Superior temporal gyrus (tissue), 1 donor: ENCODE data around the gene SEPTIN7.

Source experiments
- DNase-seq: peaks from one replicate; pipeline ENCODE4 v3.0.0-alpha.2; 2016; ENCODE audit errors: extremely low spot score

The SEPTIN7 gene

GRCh38 chr7:35787925-35788324 lies 12.9 kb upstream of the SEPTIN7 start:
- no peak for DNase-seq

- DNase-seq = no peak
These were observed 8.4 kb upstream of the SEPTIN7 start for GRCh38 chr7:35792472-35792871.

- peak; percentile 74 for DNase-seq
These were observed 7.9 kb upstream of the SEPTIN7 start for GRCh38 chr7:35792873-35793489.

GRCh38 chr7:35797311-35797710 lies 3.5 kb upstream of the SEPTIN7 start:
- peak; percentile 70 for DNase-seq

GRCh38 chr7:35799846-35800717 lies 775 bp upstream of the SEPTIN7 start:
- peak; percentile 80 for DNase-seq

GRCh38 chr7:35801392-35802101 lies 690 bp downstream of the SEPTIN7 start:
- DNase-seq = peak; percentile 85

GRCh38 chr7:35802102-35802466 lies 1.2 kb downstream of the SEPTIN7 start:
- DNase-seq = peak; percentile 64

- no peak for DNase-seq
These were observed 1.8 kb downstream of the SEPTIN7 start for GRCh38 chr7:35802649-35803048.

GRCh38 chr7:35804231-35804970 lies 3.5 kb downstream of the SEPTIN7 start:
- DNase-seq = no peak

- DNase-seq = no peak
These were observed 5.0 kb downstream of the SEPTIN7 start for GRCh38 chr7:35805876-35806275.

GRCh38 chr7:35816514-35816913 lies 15.7 kb downstream of the SEPTIN7 start:
- DNase-seq = no peak

GRCh38 chr7:35817181-35817580 lies 16.3 kb downstream of the SEPTIN7 start:
- DNase-seq = no peak

GRCh38 chr7:35817930-35818329 lies 17.1 kb downstream of the SEPTIN7 start:
- no peak for DNase-seq

- no peak for DNase-seq
These were observed 17.7 kb downstream of the SEPTIN7 start for GRCh38 chr7:35818513-35818912.

GRCh38 chr7:35819310-35819709 lies 18.5 kb downstream of the SEPTIN7 start:
- no peak for DNase-seq

- DNase-seq = no peak
These were observed 19.3 kb downstream of the SEPTIN7 start for GRCh38 chr7:35819954-35820703.

- no peak for DNase-seq
These were observed 20.0 kb downstream of the SEPTIN7 start for GRCh38 chr7:35820858-35821257.

- DNase-seq = no peak
These were observed 22.6 kb downstream of the SEPTIN7 start for GRCh38 chr7:35823440-35823839.

GRCh38 chr7:35825974-35826373 lies 25.1 kb downstream of the SEPTIN7 start:
- DNase-seq = no peak

- DNase-seq = no peak
These were observed 25.9 kb downstream of the SEPTIN7 start for GRCh38 chr7:35826751-35827150.

GRCh38 chr7:35828817-35829216 lies 28.0 kb downstream of the SEPTIN7 start:
- no peak for DNase-seq
